GM12891 (cell line): ENCODE measurements around the gene NUP210L.

Source experiments
- POLR2A ChIP-seq: IDR thresholded peaks from 2 replicates; pipeline ENCODE4 v1.6.1; 2011; ENCODE audit warnings: low read depth, low read length, control low read depth
- POLR2AphosphoS5 ChIP-seq: IDR thresholded peaks from 2 replicates; pipeline ENCODE4 v1.6.1; 2011; ENCODE audit warnings: low read depth, low read length, control low read depth
- POU2F2 ChIP-seq: IDR thresholded peaks from 2 replicates; pipeline ENCODE4 v1.6.1; 2011; ENCODE audit warnings: low read depth, mild to moderate bottlenecking, control low read depth, low read length, moderate library complexity
- SPI1 ChIP-seq: IDR thresholded peaks from 2 replicates; pipeline ENCODE4 v1.6.1; 2011; ENCODE audit warnings: low read depth, low read length, control low read depth
- TAF1 ChIP-seq: IDR thresholded peaks from 2 replicates; pipeline ENCODE4 v1.6.1; 2011; ENCODE audit warnings: low read depth, low read length, control low read depth

- TF ChIP-seq POLR2A (no peak), POLR2AphosphoS5 (no peak), POU2F2 (no peak), TAF1 (no peak), SPI1 (no peak)
Observed at GRCh38 chr1:154181944-154182343, 27.1 kb upstream of the NUP210L start.
